ENCODE data around the gene TWIST2.

DNA sequence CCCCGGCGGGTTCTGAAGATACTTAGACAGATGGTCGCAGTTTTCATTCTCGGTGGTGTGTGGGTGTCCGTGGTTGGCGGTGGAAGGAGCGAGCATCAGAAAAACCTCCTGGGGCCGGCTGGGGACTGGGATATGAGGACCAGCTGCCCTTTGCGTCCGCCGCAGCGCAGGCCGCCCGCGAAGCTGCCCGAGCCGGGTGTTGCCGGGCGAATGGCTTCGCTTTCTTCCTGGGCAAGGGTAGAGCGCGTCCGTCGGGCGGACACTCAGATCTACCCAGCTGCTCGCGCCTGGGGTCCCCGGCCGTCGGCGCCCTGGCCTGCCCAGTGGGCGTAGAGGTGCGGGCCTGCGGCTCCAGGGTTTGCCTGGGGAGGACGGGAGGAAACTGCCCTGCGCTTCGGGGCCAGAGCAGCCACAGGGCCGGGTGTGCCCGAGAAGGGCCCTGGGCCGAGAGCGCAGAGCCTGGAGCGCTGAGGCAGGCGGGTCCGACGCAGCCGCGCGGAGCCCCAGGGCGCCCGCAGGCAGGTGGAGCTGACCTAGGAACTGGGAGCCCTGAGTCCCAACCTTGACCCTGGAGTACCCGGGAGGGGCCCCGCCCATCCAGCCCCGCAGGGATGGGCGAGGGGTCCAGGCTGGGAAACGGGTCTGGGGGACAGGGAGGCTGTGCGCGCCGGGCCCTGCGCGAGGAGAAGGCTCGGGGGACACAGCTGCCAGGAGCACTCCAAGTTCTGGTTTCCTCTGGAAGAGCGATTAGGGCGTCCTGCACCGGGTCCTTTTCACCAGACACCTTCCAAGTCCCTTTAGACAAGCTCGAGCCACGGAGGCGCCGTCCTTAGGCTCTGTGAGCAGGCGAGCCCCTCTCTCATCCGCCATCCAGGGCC, 1.3 kb downstream of the TWIST2 start:
- TF ChIP-seq, protein P1, sequence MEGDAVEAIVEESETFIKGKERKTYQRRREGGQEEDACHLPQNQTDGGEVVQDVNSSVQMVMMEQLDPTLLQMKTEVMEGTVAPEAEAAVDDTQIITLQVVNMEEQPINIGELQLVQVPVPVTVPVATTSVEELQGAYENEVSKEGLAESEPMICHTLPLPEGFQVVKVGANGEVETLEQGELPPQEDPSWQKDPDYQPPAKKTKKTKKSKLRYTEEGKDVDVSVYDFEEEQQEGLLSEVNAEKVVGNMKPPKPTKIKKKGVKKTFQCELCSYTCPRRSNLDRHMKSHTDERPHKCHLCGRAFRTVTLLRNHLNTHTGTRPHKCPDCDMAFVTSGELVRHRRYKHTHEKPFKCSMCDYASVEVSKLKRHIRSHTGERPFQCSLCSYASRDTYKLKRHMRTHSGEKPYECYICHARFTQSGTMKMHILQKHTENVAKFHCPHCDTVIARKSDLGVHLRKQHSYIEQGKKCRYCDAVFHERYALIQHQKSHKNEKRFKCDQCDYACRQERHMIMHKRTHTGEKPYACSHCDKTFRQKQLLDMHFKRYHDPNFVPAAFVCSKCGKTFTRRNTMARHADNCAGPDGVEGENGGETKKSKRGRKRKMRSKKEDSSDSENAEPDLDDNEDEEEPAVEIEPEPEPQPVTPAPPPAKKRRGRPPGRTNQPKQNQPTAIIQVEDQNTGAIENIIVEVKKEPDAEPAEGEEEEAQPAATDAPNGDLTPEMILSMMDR (IDR thresholded peaks at IDR 0.05), result no peak
- no peak for TF ChIP-seq POLR2AphosphoS5 (IDR thresholded peaks at IDR 0.05)
